Measurements from ENCODE around the gene CLNK.

The CLNK gene

DNA sequence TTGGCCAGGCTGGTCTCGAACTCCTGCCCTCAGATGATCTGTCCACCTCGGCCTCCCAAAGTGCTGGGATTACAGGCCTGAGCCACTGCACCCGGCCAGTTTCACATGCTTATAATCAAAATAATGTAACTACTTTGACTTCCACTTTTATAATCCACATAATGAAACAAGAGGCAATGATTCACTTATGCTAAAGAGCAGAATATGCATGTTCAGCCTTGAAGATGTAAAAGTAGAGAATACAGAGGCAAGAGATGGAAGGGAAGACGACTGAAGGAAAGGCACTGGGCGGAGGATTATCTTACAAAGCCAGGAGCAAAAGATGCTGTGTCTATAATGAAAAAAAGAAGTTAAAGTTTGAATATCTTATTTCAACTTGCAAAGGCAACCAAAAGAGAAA is 214.1 kb downstream of the CLNK start:
- H3K9me3 ChIP-seq: no peaks in the 10 kb centered on the region
- no peak overlapping the region for H3K4me3 ChIP-seq

DNA sequence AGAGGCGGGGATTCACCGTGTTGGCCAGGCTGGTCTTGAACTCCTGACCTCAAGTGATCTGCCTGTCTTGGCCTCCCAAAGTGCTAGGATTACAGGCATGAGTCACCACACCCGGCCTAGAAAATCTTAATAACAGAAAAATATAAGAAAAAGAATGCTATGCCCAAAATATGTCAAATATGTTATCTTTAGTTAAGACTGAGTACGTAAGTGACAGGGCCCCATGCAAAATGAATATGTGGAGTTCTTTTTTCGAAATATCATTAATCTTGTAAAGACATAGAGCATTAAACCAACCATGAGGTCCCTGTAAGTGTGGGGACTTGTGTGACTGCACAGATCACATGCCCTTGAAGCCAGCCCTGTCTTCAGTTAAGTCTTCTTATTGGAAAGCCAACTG is 218.4 kb downstream of the CLNK start:
- no peak for DNase-seq
- Histone ChIP-seq H3K4me1 (peaks cover 0 to 6% (median 5%) of the 10 kb centered on the region in 4 donors), H3K27ac (no peak overlapping the region), H3K9me3 (no peaks in the 10 kb centered on the region), H3K4me3 (no peak overlapping the region), H3K36me3 (no peaks in the 10 kb centered on the region), H3K27me3 (peaks cover 0 to 21% of the 10 kb centered on the region in 2 donors)
- intact Hi-C loops (cut with DNase I; ENCODE audit: low total_unique reads): no loop called here
- TF ChIP-seq, protein P1, sequence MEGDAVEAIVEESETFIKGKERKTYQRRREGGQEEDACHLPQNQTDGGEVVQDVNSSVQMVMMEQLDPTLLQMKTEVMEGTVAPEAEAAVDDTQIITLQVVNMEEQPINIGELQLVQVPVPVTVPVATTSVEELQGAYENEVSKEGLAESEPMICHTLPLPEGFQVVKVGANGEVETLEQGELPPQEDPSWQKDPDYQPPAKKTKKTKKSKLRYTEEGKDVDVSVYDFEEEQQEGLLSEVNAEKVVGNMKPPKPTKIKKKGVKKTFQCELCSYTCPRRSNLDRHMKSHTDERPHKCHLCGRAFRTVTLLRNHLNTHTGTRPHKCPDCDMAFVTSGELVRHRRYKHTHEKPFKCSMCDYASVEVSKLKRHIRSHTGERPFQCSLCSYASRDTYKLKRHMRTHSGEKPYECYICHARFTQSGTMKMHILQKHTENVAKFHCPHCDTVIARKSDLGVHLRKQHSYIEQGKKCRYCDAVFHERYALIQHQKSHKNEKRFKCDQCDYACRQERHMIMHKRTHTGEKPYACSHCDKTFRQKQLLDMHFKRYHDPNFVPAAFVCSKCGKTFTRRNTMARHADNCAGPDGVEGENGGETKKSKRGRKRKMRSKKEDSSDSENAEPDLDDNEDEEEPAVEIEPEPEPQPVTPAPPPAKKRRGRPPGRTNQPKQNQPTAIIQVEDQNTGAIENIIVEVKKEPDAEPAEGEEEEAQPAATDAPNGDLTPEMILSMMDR (IDR thresholded peaks at IDR 0.05): no peak

More for the DNA sequence above, 214.1 kb downstream of the CLNK start:
- TF ChIP-seq, protein P1 (IDR thresholded peaks at IDR 0.05): no peak
- intact Hi-C loops (cut with DNase I; ENCODE audit: low total_unique reads): no loop called here
- H3K4me1 ChIP-seq: no peaks in the 10 kb centered on the region
- H3K27me3 ChIP-seq: no peaks in the 10 kb centered on the region
- H3K36me3 ChIP-seq: no peaks in the 10 kb centered on the region
- no peak overlapping the region for H3K27ac ChIP-seq
- no peak for DNase-seq

DNA sequence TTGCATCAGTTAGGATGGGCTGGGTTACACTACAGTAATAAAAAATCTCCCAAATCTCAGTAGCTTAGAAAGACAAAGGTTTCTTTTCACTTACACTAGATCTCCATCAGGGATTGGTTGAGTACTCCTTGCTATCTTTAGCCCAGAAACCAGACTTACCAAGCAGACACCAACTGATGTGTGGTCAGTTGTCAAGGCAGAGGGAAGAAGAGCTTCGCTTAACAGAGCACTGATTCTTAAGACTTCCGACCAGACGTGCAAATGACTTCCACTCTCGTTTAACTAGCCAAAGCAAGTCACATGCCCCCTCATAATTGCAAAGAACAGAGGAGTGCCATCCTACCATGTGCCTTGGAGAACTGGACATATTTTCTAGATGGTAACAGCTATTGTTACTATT is 221.7 kb downstream of the CLNK start:
- peaks cover 0 to 11% (median 7%) of the 10 kb centered on the region in 4 donors for H3K4me1 ChIP-seq
- no peak overlapping the region for H3K4me3 ChIP-seq
- no peaks in the 10 kb centered on the region for H3K9me3 ChIP-seq
- no peak overlapping the region for H3K27ac ChIP-seq
- intact Hi-C loops (cut with DNase I; ENCODE audit: low total_unique reads): no loop called here
- no peak for DNase-seq
- TF ChIP-seq, protein P1 (IDR thresholded peaks at IDR 0.05): no peak
- no peaks in the 10 kb centered on the region for H3K36me3 ChIP-seq
- peaks cover 0 to 33% of the 10 kb centered on the region in 2 donors for H3K27me3 ChIP-seq

DNA sequence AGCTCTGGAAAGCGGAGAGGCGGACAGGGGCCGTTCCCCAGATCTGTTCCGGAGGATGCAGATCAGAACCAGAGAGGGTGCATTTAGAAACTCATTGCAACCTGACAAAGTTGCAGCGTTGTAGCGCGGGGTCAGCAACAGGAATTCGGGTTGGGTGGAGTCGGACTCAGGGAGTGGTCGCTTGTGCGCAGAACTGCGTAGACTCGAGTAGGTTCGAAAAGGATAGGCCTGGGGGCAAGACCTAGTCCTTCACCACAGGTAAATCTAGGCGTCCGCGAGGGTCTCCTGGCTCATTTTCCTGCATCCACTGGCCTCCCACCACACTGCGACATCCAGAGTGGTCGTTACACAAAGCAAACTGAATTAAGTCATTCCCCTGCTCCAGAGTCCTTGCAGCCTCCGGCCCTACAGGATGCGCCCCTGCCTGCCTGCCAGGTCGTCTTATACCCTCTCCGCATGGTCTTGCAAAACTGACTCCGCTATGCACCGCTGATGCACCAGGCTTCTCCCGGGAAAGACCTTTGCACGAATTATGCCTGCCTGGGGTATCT is 222.6 kb downstream of the CLNK start:
- no peak for DNase-seq
- Histone ChIP-seq H3K4me1 (peaks cover 0 to 18% (median 11%) of the 10 kb centered on the region in 4 donors), H3K27me3 (peaks cover 0 to 33% of the 10 kb centered on the region in 2 donors), H3K36me3 (no peaks in the 10 kb centered on the region), H3K9me3 (no peaks in the 10 kb centered on the region), H3K27ac (no peak overlapping the region), H3K4me3 (peak overlapping the region in 1 of 2 donors; percentile 37)
- TF ChIP-seq, protein P1 (IDR thresholded peaks at IDR 0.05): no peak
- intact Hi-C loops (cut with DNase I; ENCODE audit: low total_unique reads): no loop called here

DNA sequence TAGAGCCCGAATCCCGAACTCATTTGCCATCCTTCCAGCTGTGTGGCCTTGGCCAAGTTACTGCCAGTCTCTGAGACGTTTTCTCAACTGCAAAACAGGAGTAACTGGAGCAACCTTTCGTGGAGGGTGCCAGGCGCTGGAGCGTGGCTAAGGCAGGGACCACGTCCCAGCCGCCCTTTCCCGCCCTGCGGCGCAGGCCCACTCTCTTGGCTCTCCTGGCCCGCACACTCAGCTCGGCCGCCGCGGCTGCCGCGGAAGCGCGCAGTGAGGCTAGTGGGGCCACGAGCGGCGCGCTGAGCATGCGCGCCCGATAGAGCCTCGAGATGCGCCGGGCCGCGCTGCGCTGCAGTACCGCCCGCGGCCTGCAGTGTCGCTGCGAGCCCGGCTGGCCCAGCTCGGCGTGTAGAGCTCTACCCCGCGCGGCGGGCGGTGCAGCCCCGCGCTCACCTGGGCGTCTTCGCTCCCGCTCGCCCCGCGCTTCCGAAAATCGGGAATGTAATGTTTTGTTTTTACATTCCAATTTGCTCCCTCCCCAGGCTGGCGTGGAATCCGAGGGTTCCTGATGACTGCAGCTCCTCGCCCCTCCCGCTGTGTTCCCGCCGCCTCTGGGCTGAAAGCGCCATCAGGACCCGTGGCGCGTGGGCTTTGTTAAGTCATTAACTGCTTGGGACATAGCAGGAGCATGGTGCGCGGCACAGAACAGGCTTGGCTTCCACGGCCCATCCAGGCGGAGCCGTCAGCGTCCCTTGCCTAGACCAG is 223.3 kb downstream of the CLNK start:
- intact Hi-C loops (cut with DNase I; ENCODE audit: low total_unique reads): no loop called here

More for the DNA sequence above, 223.3 kb downstream of the CLNK start:
- TF ChIP-seq, protein P1 (IDR thresholded peaks at IDR 0.05): peak; percentile 76 to 92
- H3K9me3 ChIP-seq: no peaks in the 10 kb centered on the region
- peaks cover 0 to 33% of the 10 kb centered on the region in 2 donors for H3K27me3 ChIP-seq
- H3K4me3 ChIP-seq: peak overlapping the region in 1 of 2 donors; percentile 37
- no peak overlapping the region for H3K27ac ChIP-seq
- DNase-seq: peak; percentile 31 to 64
- no peaks in the 10 kb centered on the region for H3K36me3 ChIP-seq
- peaks cover 0 to 23% (median 13%) of the 10 kb centered on the region in 4 donors for H3K4me1 ChIP-seq

Measured in tibial artery (tissue), 4 donors.